Activated CD8-positive, alpha-beta T cell treated with anti-CD3 and anti-CD28 coated beads for 36 hours (primary cell): Measurements from ENCODE around the gene BCAM. TPM values are rescaled to one million over a fixed set of nuclear protein-coding genes. Genes with fewer than 3 reads are reported as not detected.
A peak's percentile ranks its signal among the peaks of the same experiment; 100 is the strongest.
"Not testable (repeated sequence)": the region's sequence is repeated elsewhere in the genome, so short reads cannot be mapped to it uniquely, and the experiment has no call there.

Source experiments
- ATAC-seq: fragments of 200-7000 bp; cut with Tn5 transposase; one replicate; pipeline ENCODE4 v1.10.0; 2021; ENCODE audit warnings: mild to moderate bottlenecking, moderate library complexity
- CTCF ChIA-PET: fragments of 350-600 bp; sonication (Branson Sonifier 250); formaldehyde crosslinking; loops from one replicate; lab custom pipeline; 2021; ENCODE audit warnings: antibody characterized with exemption; lab: Charles Lee
- POLR2A ChIA-PET: fragments of 350-600 bp; sonication (Branson Sonifier 250); formaldehyde crosslinking; loops from one replicate; lab custom pipeline; 2021; ENCODE audit warnings: antibody characterized with exemption; lab: Charles Lee
- DNase-seq: peaks from one replicate; pipeline ENCODE4 v3.0.0-alpha.2; 2020
- H3K27ac Mint-ChIP-seq: one replicate; pipeline ENCODE4 v1.8.0; 2021; ENCODE audit warnings: mild to moderate bottlenecking, mixed read lengths
- H3K27me3 Mint-ChIP-seq: one replicate; pipeline ENCODE4 v1.8.0; 2021; ENCODE audit warnings: mixed read lengths
- H3K36me3 Mint-ChIP-seq: one replicate; pipeline ENCODE4 v1.8.0; 2021; ENCODE audit warnings: low read depth, mixed read lengths
- H3K4me1 Mint-ChIP-seq: one replicate; pipeline ENCODE4 v1.8.0; 2021; ENCODE audit warnings: low read depth, mixed read lengths
- H3K4me3 Mint-ChIP-seq: one replicate; pipeline ENCODE4 v1.8.0; 2021; ENCODE audit warnings: mild to moderate bottlenecking, moderate library complexity, mixed read lengths
- H3K9me3 Mint-ChIP-seq: one replicate; pipeline ENCODE4 v1.8.0; 2021; ENCODE audit warnings: mixed read lengths
- intact Hi-C: fragments of 100-400 bp; cut with micrococcal nuclease; formaldehyde crosslinking; loops from one replicate; pipeline ENCODE4 v1.10.0; 2022
- total RNA-seq, 2 experiments: library from RNA; stranded (reverse); gene quantifications; one replicate each; pipeline ENCODE4 v1.2.3, GENCODE V29; 2021
- TF ChIP-seq, protein P1 (sequence below): fragments of 200-600 bp; IDR thresholded peaks from one replicate; pipeline ENCODE4 v1.8.0; 2022; ENCODE audit warnings: antibody characterized with exemption, mild to moderate bottlenecking

Gene BCAM
- total RNA-seq, 2 experiments from 2014 or later, result not detected

DNA sequence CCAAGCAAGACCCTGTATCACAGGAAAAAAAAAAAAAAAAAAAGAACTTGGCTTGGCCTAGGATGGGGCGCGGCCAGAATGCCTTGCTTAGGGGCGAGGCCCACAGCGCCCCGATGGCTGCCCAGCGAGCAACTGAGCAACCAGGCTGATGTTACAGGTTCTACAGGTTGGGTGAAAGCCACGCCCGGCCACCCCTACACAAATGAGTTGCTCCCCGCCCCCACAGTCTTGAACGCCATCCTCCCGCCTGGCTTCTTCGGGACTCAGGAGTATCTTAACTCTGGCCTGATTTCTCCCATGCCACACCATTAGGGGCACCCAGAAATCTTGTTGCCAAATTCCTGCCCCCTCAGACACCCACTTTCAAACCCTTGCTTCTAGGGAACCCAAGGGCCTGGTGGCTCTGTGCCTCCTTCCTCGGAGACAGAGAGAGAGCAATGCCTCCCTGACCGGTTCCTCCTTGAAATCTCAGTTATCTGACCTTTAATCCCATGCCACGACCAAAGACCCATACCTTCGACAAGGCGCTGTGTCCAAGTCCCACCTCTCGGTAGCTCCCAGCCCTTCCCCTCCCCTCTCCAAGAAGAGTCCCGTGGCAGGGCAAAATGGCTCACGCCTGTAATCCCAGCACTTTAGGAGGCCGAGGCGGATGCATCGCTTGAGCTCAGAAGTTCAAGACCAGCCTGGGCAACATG is 32.4 kb upstream of the BCAM start:
- no peak for ATAC-seq

DNA sequence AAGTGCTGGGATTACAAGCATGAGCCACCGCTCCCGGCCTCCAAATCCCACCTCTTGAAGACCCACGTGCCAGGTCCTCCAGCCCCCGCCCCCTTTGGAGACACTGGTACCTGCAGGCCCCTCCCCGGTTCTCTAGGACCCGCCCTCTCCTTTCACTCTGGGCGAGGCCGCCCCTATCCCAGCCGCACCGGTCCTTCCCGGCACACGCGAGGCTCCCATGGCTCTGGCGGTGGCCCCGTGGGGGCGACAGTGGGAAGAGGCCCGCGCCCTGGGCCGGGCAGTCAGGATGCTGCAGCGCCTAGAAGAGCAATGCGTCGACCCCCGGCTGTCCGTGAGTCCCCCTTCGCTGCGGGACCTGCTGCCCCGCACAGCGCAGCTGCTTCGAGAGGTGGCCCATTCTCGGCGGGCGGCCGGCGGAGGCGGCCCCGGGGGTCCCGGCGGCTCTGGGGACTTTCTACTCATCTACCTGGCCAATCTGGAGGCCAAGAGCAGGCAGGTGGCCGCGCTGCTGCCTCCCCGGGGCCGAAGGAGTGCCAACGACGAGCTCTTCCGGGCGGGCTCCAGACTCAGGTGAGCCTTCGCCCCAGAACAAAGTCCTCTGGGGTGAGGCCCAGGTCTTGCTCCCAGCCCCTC is 31.1 kb upstream of the BCAM start, which contains the start of gene CBLC:
CBLC (plus strand) TSS at position 176 of the 633 bp plus-strand sequence; CDS start at position 218, 42 bp downstream.
- Mint-ChIP-seq H3K4me1 (no peaks in the 10 kb centered on the region), H3K9me3 (no peaks in the 10 kb centered on the region), H3K36me3 (no peaks in the 10 kb centered on the region), H3K4me3 (no peak within 1 kb of the TSS), H3K27ac (no peak within 1 kb of the TSS), H3K27me3 (peaks cover 4% of the 10 kb centered on the region)
- DNase-seq (no peak), ATAC-seq (peak; percentile 37)
- TF ChIP-seq, protein P1, sequence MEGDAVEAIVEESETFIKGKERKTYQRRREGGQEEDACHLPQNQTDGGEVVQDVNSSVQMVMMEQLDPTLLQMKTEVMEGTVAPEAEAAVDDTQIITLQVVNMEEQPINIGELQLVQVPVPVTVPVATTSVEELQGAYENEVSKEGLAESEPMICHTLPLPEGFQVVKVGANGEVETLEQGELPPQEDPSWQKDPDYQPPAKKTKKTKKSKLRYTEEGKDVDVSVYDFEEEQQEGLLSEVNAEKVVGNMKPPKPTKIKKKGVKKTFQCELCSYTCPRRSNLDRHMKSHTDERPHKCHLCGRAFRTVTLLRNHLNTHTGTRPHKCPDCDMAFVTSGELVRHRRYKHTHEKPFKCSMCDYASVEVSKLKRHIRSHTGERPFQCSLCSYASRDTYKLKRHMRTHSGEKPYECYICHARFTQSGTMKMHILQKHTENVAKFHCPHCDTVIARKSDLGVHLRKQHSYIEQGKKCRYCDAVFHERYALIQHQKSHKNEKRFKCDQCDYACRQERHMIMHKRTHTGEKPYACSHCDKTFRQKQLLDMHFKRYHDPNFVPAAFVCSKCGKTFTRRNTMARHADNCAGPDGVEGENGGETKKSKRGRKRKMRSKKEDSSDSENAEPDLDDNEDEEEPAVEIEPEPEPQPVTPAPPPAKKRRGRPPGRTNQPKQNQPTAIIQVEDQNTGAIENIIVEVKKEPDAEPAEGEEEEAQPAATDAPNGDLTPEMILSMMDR, result no peak
- intact Hi-C loops, result no loop called here
- ChIA-PET CTCF (interaction anchor here (1.0 kb wide), 1 partner anchor 54 kb away, joined by 8 read pairs; no protein-coding TSS in a partner anchor), POLR2A (no interaction called here)

More for the DNA sequence above, 32.4 kb upstream of the BCAM start:
- Mint-ChIP-seq H3K27ac (no peak overlapping the region), H3K36me3 (no peaks in the 10 kb centered on the region), H3K4me3 (no peak overlapping the region), H3K9me3 (no peaks in the 10 kb centered on the region), H3K27me3 (peaks cover 4% of the 10 kb centered on the region), H3K4me1 (no peaks in the 10 kb centered on the region)
- POLR2A ChIA-PET, result no interaction called here
- CTCF ChIA-PET, result interaction anchor here (1.0 to 16.0 kb wide), 3 partner anchors 8 to 52 kb away, joined by 8 to 474 read pairs (median 19); no protein-coding TSS in a partner anchor
- intact Hi-C loops, result no loop called here
- no peak for DNase-seq
- TF ChIP-seq, protein P1, result no peak

DNA sequence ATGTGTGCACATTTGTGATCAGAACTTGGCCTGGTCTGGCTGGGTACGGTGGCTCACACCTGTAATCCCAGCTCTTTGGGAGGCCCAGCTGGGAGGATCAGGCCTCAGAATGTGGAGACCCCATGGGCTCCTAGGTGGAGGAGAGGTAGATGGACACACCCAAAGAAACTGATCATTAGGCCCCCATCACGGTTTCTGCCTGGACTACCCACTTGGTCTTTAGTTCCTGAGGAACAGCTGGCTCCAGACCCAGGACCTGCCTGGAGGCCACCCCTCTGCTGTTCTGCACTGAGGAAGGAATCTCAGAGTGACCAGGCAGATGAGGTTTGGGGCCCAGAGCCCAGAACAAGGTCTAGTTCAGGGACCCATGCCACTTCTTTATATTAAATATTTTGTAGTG is 29.8 kb upstream of the BCAM start:
- Mint-ChIP-seq H3K27me3 (peaks cover 4% of the 10 kb centered on the region), H3K9me3 (no peaks in the 10 kb centered on the region), H3K4me3 (no peak overlapping the region), H3K36me3 (no peaks in the 10 kb centered on the region), H3K27ac (no peak overlapping the region), H3K4me1 (peaks cover under 1% of the 10 kb centered on the region)
- ATAC-seq, result no peak
- CTCF ChIA-PET, result interaction anchor here (1.8 kb wide), 1 partner anchor 56 kb away, joined by 7 read pairs; no protein-coding TSS in a partner anchor
- no peak for DNase-seq
- POLR2A ChIA-PET, result no interaction called here
- intact Hi-C loops, result no loop called here
- TF ChIP-seq, protein P1, result no peak

DNA sequence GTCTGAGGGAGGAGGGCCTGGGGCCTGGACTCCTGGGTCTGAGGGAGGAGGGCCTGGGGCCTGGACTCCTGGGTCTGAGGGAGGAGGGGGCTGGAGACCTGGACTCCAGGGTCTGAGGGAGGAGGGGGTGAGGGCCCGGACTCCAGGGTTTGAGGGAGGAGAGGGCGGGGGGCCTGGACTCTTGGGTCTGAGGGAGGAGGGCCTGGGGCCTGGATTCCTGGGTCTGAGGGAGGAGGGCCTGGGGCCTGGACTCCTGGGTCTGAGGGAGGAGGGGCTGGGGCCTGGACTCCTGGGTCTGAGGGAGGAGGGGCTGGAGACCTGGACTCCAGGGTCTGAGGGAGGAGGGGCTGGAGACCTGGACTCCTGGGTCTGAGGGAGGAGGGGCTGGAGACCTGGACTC is 27.2 kb upstream of the BCAM start:
- ATAC-seq, H3K36me3 Mint-ChIP-seq, POLR2A ChIA-PET, H3K27ac Mint-ChIP-seq, H3K4me1 Mint-ChIP-seq, DNase-seq, H3K4me3 Mint-ChIP-seq, H3K27me3 Mint-ChIP-seq, H3K9me3 Mint-ChIP-seq, intact Hi-C loops: not testable (repeated sequence)
- CTCF ChIA-PET, result interaction anchor here (1.0 kb wide), 1 partner anchor 49 kb away, joined by 3 read pairs; no protein-coding TSS in a partner anchor

DNA sequence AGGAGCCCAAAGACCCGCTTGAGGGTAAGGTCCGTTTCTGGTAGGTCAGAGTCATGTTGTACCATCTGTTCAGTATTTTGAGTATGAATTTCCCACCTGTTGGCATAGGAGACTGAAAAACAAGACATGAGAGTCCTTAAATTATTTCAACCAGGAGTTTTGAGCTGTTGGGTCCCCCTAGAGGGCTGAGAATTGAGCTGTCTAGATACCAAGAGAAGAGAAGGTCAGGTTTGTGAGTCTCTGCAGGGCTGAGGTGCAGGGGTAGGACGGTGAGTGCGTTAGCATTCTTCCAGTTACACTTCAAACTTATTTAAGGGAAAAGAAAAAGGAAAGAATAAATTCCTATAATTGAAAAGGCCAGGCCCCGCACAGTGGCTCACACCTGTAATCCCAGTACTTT is 26.2 kb upstream of the BCAM start:
- peaks cover 4% of the 10 kb centered on the region for H3K4me1 Mint-ChIP-seq
- intact Hi-C loops, result no loop called here
- no peak for DNase-seq
- TF ChIP-seq, protein P1, result no peak
- H3K9me3 Mint-ChIP-seq, result no peaks in the 10 kb centered on the region
- H3K27me3 Mint-ChIP-seq, result peaks cover 4% of the 10 kb centered on the region
- no peak overlapping the region for H3K4me3 Mint-ChIP-seq
- no peak overlapping the region for H3K27ac Mint-ChIP-seq
- no peak for ATAC-seq
- POLR2A ChIA-PET, result no interaction called here
- CTCF ChIA-PET, result interaction anchor here (1.0 to 5.1 kb wide), 7 partner anchors 12 to 93 kb away, joined by 3 to 38 read pairs (median 21); no protein-coding TSS in a partner anchor
- no peaks in the 10 kb centered on the region for H3K36me3 Mint-ChIP-seq
